ENCODE measurements around the gene KDM1B.

DNA sequence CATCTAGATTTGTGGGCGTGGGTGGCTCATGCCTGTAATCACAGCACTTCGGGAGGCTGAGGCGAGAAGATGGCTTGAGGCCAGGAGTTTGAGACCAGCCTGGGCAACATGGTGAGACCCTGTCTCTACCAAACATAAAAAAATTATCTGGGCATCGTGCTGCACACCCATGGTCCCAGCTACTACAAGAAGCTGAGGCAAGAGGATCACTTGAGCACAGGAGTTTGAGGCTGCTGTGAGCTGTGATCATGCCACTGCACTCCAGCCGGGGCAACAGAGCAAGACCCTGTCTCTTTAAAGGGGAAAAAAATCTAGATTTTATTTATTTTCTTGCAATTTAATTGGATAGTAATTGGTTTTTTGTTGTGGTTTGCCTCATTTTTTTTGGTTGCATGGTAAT is 55.5 kb downstream of the KDM1B start:
- TF ChIP-seq EZH2phosphoT487 (IDR thresholded peaks at IDR 0.05; ENCODE audit: borderline replicate concordance, low read length): no peak
- TF ChIP-seq, protein P1, sequence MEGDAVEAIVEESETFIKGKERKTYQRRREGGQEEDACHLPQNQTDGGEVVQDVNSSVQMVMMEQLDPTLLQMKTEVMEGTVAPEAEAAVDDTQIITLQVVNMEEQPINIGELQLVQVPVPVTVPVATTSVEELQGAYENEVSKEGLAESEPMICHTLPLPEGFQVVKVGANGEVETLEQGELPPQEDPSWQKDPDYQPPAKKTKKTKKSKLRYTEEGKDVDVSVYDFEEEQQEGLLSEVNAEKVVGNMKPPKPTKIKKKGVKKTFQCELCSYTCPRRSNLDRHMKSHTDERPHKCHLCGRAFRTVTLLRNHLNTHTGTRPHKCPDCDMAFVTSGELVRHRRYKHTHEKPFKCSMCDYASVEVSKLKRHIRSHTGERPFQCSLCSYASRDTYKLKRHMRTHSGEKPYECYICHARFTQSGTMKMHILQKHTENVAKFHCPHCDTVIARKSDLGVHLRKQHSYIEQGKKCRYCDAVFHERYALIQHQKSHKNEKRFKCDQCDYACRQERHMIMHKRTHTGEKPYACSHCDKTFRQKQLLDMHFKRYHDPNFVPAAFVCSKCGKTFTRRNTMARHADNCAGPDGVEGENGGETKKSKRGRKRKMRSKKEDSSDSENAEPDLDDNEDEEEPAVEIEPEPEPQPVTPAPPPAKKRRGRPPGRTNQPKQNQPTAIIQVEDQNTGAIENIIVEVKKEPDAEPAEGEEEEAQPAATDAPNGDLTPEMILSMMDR (conservative IDR thresholded peaks at IDR 0.05; ENCODE audit: low read depth, low read length): no peak
- TF ChIP-seq EZH2 (IDR thresholded peaks at IDR 0.05; ENCODE audit: low read length, unreplicated experiment): no peak
